GM19193 (cell line): ENCODE results near the gene ALDH16A1.
A peak's percentile ranks its signal among the peaks of the same experiment; 100 is the strongest.

Experiments
- POLR2A ChIP-seq: IDR thresholded peaks from 4 replicates; pipeline ENCODE4 v1.6.1; 2011; ENCODE audit not compliant: insufficient read depth, insufficient read length; ENCODE audit errors: extremely low read depth

The ALDH16A1 gene

DNA sequence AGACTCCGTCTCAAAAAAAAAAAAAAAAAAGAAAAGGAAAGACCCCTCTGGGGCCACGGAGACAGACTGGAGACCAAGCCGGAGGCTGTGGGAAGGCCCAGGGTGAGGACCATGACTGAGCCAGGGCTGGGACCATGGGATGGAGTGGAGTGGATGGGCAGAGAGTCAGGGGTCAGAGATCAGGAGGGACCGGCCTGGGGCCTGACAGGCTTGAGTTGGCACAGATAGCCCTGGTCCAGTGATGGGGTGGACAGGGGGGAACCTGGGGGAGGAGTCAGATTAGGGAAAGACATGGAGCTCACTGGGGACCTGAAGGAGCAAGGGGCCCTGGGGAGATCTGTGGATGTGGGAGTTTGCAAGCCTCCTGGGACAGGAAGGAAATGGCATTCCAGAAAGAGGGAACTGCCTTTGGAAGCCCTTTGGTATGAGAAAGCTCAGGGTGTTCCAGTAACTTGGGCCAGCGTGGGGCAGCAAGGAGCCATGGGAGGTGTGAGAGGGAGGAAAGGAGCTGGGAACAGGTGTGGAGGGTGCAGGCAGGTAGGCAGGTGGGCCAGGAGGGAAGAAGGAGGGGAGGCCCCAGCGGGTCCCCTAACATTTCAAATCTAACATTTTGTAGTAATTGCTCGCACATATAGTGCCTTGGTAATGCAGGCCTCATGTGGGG lies 28.1 kb downstream of the ALDH16A1 start:
- no peak for TF ChIP-seq POLR2A

DNA sequence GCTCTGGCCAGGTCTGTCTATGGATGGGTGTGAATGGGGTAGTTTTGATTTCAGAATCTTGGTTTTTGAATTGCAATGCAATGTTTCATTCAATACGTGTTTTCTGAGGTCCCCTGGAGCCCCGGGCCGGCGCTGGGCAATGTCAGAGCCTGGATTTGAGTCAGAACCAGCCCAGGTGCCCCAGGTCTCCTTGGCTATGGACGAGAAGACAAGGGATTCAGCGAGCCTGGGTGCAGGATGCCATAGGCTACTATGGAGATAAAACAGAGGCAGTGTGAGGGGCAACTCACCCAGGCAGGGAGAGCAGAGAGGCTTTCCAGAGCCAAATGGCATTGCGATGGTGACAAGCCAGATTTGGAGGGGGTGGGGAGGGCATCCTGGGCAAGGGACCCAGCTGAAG lies 33.2 kb downstream of the ALDH16A1 start:
- TF ChIP-seq POLR2A = no peak

DNA sequence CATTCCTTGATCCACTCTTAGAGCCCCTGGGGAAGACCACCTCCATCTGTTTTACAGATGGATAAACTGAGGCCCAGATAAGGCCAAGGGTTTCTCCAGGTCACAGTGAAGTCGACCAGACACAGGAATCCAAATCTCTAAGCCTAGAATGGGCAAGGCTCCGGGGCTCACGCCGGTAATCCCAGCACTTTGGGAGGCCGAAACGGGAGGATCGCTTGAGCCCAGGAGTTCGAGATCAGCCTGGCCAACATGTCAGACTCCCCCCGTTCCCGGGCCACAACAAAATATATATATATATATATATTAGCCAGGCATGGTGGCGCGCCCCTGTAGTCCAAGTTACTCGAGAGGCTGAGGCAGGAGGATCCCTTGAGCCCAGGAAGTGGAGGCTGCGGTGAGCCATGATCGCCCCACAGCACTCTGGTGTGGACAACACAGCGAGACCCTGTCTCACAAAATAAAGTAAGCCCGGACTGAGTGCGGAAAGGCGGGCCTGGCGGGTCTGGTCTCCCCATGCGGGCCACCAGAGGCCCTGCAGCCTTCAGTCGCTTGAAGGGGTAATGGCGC lies 33.8 kb downstream of the ALDH16A1 start:
- no peak for TF ChIP-seq POLR2A

DNA sequence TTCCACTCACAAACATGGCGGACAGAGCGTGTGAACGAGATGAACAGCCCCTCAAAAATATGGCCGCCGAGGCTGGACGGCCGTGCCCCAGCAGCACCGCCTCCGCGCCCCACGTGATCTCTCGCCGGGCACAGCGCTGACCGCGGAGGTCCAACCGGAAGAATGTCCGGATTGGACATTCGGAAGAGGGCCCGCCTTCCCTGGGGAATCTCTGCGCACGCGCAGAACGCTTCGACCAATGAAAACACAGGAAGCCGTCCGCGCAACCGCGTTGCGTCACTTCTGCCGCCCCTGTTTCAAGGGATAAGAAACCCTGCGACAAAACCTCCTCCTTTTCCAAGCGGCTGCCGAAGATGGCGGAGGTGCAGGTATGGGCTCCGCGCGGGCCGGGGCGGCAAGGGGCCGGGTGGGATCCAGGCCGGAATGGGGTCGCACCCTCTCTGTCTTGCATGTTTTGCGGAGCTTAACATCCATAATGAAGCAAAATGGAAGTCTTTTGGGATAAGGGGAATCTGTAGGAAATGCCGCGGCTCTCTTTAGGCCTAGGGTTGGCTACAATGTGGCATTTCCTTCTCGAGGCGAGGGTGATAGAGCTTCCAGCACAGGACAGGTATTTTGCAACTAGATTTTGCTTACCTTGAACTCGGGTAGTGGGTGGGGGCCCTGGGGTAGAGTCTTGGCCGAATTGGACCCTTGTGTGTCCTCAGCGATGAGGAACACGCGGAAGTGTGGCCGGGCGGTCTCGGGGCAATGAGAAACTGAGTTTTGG lies 34.4 kb downstream of the ALDH16A1 start, which contains the start of gene RPL13A:
Gene RPL13A, plus strand, starts transcription at position 332 of the 769 bp plus-strand sequence. Its CDS starts 22 bp downstream, at position 354.
- peak; percentile 99 for TF ChIP-seq POLR2A

DNA sequence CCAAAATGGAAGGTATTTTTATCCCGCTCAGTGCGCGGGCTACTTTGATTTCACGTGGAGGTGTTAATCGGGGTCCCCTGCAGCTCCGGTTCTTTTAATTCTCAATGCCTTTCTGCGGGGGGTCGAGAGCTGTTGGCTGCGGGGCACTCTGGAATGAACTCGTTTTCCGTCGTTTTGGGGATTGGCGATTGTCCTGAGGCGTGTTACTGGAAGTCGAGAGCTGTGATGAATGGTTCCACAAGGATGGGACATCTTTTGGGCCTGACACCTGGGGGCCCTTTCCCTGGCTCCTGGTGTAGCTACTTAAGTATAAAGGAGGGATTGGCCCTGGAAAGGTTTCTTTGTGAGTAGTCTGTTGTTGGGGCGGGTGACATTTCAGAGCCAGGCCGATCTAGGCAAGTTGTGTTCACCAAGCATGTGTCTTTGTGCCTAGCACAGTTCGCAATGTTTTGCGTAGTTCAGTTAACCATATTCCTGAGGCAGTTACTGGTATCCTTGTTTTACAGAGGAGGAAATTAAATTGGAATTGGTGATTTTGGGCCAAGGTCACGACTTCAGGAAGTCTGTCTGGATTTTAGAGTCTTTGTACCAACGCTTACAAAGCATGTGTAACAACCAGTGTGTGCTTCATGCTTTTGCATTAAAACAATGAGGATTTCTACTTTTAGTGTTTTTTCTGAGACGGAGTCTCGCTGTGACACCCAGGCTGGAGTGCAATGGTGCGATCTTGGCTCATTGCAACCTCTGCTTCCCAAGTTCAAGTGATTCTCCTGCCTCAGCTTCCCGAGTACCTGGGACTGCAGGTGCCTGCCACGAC lies 35.2 kb downstream of the ALDH16A1 start:
- no peak for TF ChIP-seq POLR2A

DNA sequence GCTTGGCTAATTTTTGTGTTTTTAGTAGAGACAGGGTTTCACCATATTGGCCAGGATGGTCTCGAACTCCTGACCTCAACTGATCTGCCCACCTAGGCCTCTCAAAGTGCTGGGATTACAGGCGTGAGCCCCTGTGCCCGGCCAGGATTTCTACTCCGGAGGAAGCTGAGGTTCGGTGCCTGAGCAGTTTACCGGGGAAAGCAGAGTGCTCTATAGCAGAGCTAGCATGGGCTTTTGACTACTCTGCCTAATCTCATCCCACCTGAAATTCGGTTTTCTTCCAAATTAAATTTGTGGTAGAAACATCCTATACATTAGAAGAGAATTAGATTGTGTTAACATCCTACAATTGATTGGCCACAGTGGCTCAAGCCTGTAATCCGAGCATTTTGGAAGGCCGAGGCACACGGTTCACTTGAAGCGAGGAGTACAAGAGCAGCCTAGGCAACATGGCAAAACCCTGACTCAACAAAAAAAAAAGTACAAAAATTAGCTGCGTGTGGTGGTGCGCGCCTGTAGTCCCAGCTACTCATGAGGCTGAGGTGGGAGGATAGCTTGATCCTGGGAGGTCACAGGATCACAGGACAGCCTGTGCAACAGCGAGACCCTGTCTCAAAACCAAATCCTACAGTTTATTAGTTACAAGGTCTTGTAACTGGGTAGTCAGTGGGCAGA lies 36.0 kb downstream of the ALDH16A1 start:
- no peak for TF ChIP-seq POLR2A

DNA sequence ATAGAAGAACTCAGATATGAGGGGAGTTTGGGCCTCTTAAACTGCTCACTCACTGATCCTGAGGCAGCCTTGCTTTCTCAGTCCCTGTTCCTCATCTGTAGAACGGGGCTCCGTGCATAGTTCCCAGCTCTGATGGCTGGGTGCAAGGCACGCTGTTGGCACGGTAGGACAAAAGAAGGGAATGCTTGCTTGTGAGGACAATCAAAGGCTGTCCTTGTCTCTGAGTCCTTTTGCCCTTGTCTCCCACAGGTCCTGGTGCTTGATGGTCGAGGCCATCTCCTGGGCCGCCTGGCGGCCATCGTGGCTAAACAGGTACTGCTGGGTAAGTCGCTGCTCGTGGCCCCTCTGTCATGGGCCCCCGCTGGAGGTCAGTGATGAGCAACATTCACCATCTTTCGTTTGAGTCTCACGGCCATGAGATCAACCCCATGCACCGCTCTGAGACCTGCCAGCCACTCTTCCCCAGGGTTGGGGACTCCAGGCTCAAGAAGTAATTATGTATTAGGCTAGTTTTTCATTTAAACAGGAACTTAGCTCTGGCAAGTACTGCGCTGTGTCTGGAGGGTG lies 36.7 kb downstream of the ALDH16A1 start:
- TF ChIP-seq POLR2A = peak; percentile 18

DNA sequence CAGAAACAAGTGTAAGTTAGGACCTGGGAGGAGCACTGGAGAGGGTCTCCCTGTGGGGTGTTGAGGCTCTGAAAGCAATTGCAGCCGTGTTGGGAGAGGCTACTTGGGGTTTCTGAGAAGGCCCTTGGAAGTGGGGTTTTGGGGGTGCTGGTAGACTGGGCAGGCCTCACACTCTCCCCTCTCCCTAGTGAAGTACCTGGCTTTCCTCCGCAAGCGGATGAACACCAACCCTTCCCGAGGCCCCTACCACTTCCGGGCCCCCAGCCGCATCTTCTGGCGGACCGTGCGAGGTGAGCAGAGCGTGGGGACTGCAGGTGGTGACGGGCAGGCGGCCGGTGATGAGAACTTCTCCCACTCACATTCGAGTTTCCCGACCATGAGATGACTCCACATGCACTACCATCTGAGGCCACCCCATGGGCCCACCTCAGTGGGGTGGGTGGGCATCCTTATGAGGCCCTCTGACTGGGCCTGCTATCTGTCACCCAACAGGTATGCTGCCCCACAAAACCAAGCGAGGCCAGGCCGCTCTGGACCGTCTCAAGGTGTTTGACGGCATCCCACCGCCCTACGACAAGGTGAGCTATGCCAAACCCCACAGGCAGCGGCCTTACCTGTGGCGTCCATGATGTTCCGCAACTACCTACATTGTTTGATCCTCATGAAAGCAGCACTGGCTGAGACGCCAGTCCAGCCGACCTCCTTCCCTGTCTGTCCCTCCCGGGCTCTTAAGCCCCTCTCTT lies 37.4 kb downstream of the ALDH16A1 start:
- TF ChIP-seq POLR2A = peak; percentile 52

DNA sequence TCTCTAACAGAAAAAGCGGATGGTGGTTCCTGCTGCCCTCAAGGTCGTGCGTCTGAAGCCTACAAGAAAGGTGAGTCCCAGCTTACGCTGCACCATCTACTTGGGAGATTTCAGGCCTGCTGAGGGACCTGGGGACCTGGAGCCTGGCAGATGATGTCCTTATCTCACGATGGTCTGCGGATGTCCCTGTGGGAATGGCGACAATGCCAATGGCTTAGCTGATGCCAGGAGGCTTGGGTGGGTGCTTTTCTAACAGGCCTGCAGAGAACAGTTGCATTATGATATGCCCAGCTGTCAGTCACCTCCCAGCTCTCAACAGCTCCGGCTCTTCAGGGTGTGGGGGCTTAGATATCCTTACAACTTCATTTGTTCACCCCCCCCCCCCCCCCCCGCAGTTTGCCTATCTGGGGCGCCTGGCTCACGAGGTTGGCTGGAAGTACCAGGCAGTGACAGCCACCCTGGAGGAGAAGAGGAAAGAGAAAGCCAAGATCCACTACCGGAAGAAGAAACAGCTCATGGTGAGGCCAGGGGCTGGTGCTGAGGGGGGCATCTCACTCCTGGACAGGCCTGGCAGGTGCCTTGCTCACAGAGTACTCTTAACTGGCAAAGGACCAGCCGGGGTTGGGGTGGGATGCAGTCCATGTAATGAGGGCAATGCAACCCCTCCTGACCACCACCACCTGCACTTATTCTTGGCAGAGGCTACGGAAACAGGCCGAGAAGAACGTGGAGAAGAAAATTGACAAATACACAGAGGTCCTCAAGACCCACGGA lies 38.2 kb downstream of the ALDH16A1 start:
- peak; percentile 52 for TF ChIP-seq POLR2A

DNA sequence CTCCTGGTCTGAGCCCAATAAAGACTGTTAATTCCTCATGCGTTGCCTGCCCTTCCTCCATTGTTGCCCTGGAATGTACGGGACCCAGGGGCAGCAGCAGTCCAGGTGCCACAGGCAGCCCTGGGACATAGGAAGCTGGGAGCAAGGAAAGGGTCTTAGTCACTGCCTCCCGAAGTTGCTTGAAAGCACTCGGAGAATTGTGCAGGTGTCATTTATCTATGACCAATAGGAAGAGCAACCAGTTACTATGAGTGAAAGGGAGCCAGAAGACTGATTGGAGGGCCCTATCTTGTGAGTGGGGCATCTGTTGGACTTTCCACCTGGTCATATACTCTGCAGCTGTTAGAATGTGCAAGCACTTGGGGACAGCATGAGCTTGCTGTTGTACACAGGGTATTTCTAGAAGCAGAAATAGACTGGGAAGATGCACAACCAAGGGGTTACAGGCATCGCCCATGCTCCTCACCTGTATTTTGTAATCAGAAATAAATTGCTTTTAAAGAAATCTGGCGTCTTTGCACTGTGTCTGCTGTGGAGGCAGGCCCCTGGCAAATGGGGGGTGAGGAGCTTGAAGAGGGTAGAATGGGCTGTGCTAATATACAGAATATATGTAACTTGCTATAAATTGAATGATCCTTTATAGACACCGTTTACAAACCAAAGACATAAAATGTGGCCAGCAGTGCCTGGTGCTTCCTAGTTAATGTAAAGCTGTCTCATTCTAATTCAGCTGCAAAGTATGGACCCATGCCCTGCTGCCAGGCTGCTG lies 39.0 kb downstream of the ALDH16A1 start:
- TF ChIP-seq POLR2A = no peak

DNA sequence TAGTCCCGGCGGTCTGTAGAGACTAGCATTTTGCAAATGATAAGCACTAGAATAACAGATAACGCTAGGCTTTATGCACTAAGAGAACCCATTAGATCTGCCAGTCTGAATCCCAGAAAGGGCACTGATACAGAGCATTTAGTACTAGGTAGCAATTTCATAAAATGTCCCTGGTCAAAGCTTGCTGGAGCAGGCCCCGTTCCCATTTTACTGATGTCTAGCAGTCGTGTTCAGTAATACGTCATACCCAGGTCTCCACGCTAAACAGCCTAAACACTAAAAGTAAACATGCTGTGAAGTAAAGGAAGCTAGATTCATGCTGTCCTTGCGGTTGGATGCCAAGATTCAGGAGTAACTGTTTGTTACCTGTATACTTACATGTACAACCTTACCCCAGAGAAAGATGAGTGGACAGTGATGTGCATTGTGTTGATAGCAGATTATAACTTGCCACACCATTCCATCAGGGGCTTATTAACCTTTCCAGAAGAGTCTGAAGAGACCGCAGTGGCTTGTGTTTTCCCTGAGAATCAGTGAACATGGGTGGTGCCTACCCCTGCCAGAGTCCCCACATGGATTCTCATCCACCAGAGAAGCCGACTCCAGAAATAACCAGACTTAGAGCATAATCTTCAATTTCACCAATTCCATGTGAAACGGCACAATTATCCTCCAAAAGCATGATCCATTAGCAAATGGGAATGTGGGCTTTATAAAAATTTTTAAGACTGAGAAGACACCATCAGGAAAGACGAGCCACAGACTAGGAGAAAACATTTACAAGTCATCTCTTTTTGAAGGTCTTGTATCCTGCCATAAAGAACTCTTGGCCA lies 39.8 kb downstream of the ALDH16A1 start:
- TF ChIP-seq POLR2A = no peak
